SK-N-SH treated with all-trans-retinoic acid at 6 μM for 48 hours (cell line): ENCODE data around the gene LMF2.

ENCODE experiments used
- ATAC-seq: fragments of 200-7000 bp; cut with Tn5 transposase; 3 replicates; pipeline ENCODE4 v1.9.1; 2020; ENCODE audit warnings: mild to moderate bottlenecking, moderate library complexity
- BACH2 ChIP-seq: fragments of 250-450 bp; sonication (Bioruptor Pico); IDR thresholded peaks from 2 replicates; pipeline ENCODE4 v1.9.0; 2021; ENCODE audit warnings: mild to moderate bottlenecking, borderline replicate concordance
- CREB5 ChIP-seq: fragments of 250-450 bp; sonication (Bioruptor Pico); IDR thresholded peaks from 2 replicates; pipeline ENCODE4 v1.5.1; 2020; ENCODE audit warnings: low read depth, mild to moderate bottlenecking, moderate library complexity
- CSDC2 ChIP-seq: fragments of 250-450 bp; sonication (Bioruptor Pico); IDR thresholded peaks from 2 replicates; pipeline ENCODE4 v1.5.0; 2020; ENCODE audit warnings: mild to moderate bottlenecking, moderate library complexity
- CSRNP3 ChIP-seq: fragments of 250-450 bp; sonication (Bioruptor Pico); IDR thresholded peaks from 2 replicates; pipeline ENCODE4 v1.5.1; 2021; ENCODE audit warnings: mild to moderate bottlenecking, moderate library complexity
- GLIS3 ChIP-seq: fragments of 250-450 bp; sonication (Bioruptor Pico); IDR thresholded peaks from 2 replicates; pipeline ENCODE4 v1.5.0; 2020; ENCODE audit warnings: mild to moderate bottlenecking, moderate library complexity
- ISL1 ChIP-seq: fragments of 250-450 bp; sonication (Bioruptor Pico); IDR thresholded peaks from 2 replicates; pipeline ENCODE4 v2.1.2; 2022; ENCODE audit warnings: mild to moderate bottlenecking, moderate library complexity
- OSR1 ChIP-seq: fragments of 250-450 bp; sonication (Bioruptor Pico); IDR thresholded peaks from 2 replicates; pipeline ENCODE4 v1.8.0; 2022; ENCODE audit warnings: moderate library complexity, mild to moderate bottlenecking, inconsistent platforms
- PATZ1 ChIP-seq: fragments of 250-450 bp; sonication (Bioruptor Pico); IDR thresholded peaks from 2 replicates; pipeline ENCODE4 v1.8.0; 2020; ENCODE audit warnings: mild to moderate bottlenecking, moderate library complexity, borderline replicate concordance
- POU6F1 ChIP-seq: fragments of 250-450 bp; sonication (Bioruptor Pico); IDR thresholded peaks from 2 replicates; pipeline ENCODE4 v1.8.0; 2021; ENCODE audit warnings: low read depth, mild to moderate bottlenecking, moderate library complexity, borderline replicate concordance
- PPARA ChIP-seq: fragments of 250-450 bp; sonication (Bioruptor Pico); IDR thresholded peaks from 2 replicates; pipeline ENCODE4 v1.5.0; 2020; ENCODE audit warnings: mild to moderate bottlenecking, borderline replicate concordance
- RARB ChIP-seq: fragments of 250-450 bp; sonication (Bioruptor Pico); IDR thresholded peaks from 2 replicates; pipeline ENCODE4 v1.8.0; 2021; ENCODE audit warnings: mild to moderate bottlenecking, moderate library complexity
- SNAI2 ChIP-seq: fragments of 250-450 bp; sonication (Bioruptor Pico); IDR thresholded peaks from 2 replicates; pipeline ENCODE4 v1.5.0; 2020; ENCODE audit warnings: mild to moderate bottlenecking, moderate library complexity
- TOX ChIP-seq: fragments of 250-450 bp; sonication (Bioruptor Pico); IDR thresholded peaks from 2 replicates; pipeline ENCODE4 v1.8.0; 2021; ENCODE audit warnings: mild to moderate bottlenecking, moderate library complexity, borderline replicate concordance
- ZFP30 ChIP-seq: fragments of 450-650 bp; formaldehyde crosslinking; IDR thresholded peaks from 2 replicates; pipeline ENCODE4 v1.5.0; 2022; ENCODE audit warnings: mild to moderate bottlenecking, moderate library complexity
- ZNF565 ChIP-seq: fragments of 450-650 bp; formaldehyde crosslinking; conservative IDR thresholded peaks from 2 replicates; pipeline ENCODE4 v1.5.0; 2020; ENCODE audit warnings: low read depth, mild to moderate bottlenecking, moderate library complexity
- ZNF70 ChIP-seq: fragments of 450-650 bp; formaldehyde crosslinking; IDR thresholded peaks from 2 replicates; pipeline ENCODE4 v1.5.0; 2020; ENCODE audit warnings: mild to moderate bottlenecking, moderate library complexity
- ZNF8 ChIP-seq: fragments of 450-650 bp; formaldehyde crosslinking; IDR thresholded peaks from 2 replicates; pipeline ENCODE4 v1.5.0; 2020; ENCODE audit warnings: mild to moderate bottlenecking, moderate library complexity

The LMF2 gene

GRCh38 chr22:50532824-50533796, 25.6 kb upstream of the LMF2 start:
- TF ChIP-seq PPARA (CRISPR knock-in tag), result no peak
- TF ChIP-seq ZNF70 (CRISPR knock-in tag), result no peak
- no peak for TF ChIP-seq RARB (CRISPR knock-in tag)
- no peak for TF ChIP-seq ISL1
- no peak for TF ChIP-seq ZNF565 (CRISPR knock-in tag)
- TF ChIP-seq PATZ1 (CRISPR knock-in tag), result no peak
- TF ChIP-seq ZNF8, result no peak
- TF ChIP-seq CREB5 (CRISPR knock-in tag), result no peak
- TF ChIP-seq GLIS3 (CRISPR knock-in tag), result no peak
- no peak for TF ChIP-seq TOX (CRISPR knock-in tag)
- TF ChIP-seq POU6F1, result no peak
- no peak for TF ChIP-seq OSR1
- no peak for TF ChIP-seq SNAI2 (CRISPR knock-in tag)

GRCh38 chr22:50531962-50532674, 24.6 kb upstream of the LMF2 start:
- no peak for TF ChIP-seq SNAI2 (CRISPR knock-in tag)
- TF ChIP-seq CSDC2 (CRISPR knock-in tag), result no peak
- TF ChIP-seq ZNF70 (CRISPR knock-in tag), result no peak
- no peak for TF ChIP-seq BACH2 (CRISPR knock-in tag)
- no peak for TF ChIP-seq OSR1
- TF ChIP-seq CSRNP3 (CRISPR knock-in tag), result no peak
- no peak for TF ChIP-seq PPARA (CRISPR knock-in tag)
- ATAC-seq, result peak; percentile 89

More at GRCh38 chr22:50532824-50533796, 25.6 kb upstream of the LMF2 start:
- no peak for ATAC-seq

- TF ChIP-seq ZFP30, result no peak
Measured at GRCh38 chr22:50531546-50531961, 24.1 kb upstream of the LMF2 start.

GRCh38 chr22:50530877-50531545, 23.5 kb upstream of the LMF2 start:
- no peak for TF ChIP-seq TOX (CRISPR knock-in tag)
- TF ChIP-seq CSDC2 (CRISPR knock-in tag), result no peak
- no peak for TF ChIP-seq GLIS3 (CRISPR knock-in tag)
- TF ChIP-seq CREB5 (CRISPR knock-in tag), result no peak
- TF ChIP-seq PATZ1 (CRISPR knock-in tag), result no peak
- no peak for TF ChIP-seq ISL1
- peak; percentile 20 for ATAC-seq

More at GRCh38 chr22:50531546-50531961, 24.1 kb upstream of the LMF2 start:
- peak; percentile 39 for ATAC-seq
